Stimulated activated CD4-positive, alpha-beta T cell treated with anti-CD3 and anti-CD28 coated beads, Interleukin-4, amount 100 ng/mL, for 24 hours (primary cell): Measurements from ENCODE around the gene ID2.
"Not testable (repeated sequence)": the region's sequence is repeated elsewhere in the genome, so short reads cannot be mapped to it uniquely, and the experiment has no call there.

Experiments
- DNase-seq: peaks from one replicate; pipeline ENCODE4 v3.0.0-alpha.2; 2020

Gene ID2

DNA sequence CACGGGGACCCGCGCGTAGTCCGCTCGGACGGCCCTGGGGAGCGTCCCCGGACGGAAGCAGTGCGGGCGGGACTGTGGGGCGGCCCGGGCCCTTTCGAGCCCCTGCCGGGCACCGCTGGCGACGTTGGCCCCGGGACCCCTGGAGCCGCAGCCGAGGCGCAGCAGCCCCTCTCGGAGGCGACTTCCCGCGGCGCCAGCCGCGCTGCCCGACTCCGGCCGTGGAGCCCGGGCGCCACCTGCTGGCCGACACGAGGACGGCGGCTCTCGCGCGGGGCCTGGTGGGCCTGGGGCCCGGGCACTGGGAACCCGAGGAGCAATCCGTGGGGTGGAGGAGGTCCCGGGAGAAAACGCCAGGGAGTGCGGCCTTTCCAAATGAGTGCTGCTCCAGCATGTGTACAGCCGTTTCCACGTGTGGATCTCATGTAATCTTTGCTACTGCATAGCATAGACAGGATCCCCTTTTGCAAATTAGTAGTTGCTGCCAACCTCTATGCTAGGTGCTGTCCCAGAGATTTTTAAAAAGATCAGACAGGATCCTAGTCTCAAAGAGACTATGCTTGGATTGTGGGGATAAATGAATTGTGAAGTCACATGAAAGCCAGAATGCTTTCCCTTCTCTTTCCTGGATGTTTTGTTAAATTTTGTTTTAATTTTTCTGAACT is 4.0 kb downstream of the ID2 start:
- DNase-seq, result peak; percentile 78

DNA sequence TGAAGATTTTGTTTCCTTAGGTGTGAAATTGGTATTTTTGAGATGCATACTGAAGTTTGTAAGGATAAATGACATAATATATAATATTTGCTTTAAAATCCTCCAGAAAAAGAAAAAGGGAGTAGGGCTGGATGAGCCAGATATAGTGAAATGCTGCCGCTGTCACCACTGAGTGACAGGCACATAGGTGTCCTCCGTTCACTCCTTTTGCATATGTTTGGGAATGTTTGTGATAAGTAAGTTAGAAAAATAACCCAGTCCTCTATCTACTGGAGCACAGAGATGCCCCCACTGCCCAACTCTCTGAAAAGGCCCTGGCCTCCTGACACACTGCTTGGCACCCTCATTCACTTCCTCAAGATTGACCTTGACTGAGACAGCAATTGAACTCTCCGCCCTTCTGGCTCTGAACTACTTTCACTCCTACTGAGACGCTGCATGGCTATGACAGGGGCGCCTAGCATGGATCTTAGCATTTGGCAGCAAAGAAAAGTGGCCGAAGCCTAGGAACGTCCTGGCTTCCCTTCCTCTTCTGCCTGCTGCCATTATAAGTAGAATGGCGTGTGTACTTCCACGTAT is 10.1 kb downstream of the ID2 start:
- no peak for DNase-seq

DNA sequence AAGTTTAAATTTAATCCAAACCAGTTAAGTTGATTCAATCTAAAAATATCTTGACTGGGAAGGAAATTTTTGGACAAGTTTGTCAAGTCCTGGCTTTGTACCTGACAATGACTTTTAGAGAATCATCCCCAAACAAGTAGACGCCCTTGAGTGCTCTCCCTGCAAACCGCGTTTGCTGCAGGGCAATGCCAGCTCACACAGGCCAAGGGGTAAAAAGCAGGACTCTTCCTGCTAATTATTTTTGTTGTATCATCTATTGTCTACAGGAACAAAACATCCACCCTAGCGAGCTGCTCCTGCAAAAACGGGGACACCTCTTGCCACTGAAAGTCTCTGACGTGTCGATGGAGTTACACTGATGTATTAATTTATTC is 10.9 kb downstream of the ID2 start:
- DNase-seq, result no peak

DNA sequence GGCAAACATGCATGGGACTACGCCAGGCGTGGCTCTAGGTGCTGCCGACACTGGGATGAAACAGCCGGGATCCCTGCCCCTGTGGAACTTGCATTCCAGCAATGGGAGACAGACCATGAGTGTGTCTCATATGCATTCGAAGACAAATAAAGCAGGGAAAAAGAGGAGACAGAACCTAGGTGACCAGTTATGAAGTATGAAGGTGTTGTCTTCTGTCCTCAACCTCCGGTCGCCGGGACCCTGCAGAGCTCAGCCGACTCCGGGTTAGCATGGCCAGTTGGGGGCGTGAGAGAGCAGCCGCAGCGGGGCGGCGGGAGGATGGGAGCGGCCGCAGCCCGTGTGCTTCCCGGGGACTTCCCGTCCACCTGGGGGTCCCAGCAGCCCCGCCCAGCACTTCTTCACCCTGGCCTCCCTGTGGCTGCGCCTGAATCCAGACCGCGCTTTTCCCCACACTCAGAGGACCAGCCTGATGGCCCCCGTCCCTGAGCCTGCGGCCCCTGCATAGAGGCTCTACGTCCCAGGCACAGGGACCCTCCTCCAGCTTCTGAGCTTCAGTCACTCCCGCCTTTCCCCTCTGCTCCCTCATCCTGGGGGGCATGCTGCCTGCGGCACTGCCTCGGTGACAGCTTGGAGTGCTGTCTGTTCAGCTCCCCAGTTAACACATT is 11.4 kb downstream of the ID2 start:
- peak; percentile 35 for DNase-seq

DNA sequence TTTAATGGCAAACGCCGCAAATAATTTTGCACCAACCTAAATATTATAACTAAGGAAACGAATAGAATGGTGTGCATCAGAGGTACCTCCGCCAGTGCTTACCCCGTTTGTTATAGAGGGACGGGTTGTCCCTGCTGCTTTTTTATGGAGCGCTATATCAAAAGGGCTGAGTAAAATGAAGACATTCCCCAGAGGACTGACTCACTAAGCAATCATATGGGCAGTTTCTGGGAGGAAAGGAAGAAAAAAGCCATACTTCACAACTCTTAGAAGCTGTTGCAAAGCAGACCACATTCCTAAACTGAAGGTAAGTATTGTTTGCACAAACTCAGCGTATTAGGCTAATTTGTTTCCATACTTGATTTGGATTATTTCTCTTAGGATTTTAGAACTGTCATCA is 12.9 kb downstream of the ID2 start:
- DNase-seq, result no peak

DNA sequence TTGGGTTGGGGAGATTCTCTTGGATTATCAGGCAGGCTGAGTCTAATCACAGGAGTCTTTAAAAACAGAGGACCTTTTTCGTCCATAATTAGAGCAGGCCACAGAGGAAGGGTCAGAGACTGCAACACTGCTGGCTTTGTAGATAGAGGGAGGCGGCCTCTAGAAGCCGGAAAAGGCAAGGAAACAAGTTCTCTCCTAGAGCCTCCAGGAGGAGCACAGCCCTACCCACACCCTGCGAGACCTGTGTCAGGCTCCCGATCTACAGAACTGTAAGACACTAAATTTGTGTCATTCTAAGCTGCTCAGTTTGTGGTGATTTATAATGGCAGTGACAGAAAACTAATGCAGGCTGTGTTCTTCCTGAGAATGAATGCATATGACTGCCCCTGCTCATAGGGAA is 15.3 kb downstream of the ID2 start:
- DNase-seq, result no peak

DNA sequence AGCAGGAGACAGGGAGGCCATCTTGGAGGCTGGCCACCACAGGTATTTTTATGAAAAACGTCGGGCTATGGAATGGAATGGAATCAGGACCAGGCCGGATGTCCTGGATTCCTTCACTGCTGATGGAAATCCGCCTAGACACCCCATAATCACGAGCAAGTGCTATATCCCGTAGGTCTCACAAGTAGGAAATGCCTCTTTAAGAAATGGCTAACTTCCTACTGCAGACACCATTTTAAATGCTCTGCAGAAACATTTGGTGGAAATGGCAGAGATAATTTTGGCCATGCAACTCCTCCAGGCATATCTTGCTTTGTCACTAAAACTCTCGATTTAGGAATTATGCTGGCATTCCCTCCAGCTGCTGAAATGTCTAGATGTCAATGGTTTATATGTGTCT is 18.0 kb downstream of the ID2 start:
- DNase-seq, result no peak

DNA sequence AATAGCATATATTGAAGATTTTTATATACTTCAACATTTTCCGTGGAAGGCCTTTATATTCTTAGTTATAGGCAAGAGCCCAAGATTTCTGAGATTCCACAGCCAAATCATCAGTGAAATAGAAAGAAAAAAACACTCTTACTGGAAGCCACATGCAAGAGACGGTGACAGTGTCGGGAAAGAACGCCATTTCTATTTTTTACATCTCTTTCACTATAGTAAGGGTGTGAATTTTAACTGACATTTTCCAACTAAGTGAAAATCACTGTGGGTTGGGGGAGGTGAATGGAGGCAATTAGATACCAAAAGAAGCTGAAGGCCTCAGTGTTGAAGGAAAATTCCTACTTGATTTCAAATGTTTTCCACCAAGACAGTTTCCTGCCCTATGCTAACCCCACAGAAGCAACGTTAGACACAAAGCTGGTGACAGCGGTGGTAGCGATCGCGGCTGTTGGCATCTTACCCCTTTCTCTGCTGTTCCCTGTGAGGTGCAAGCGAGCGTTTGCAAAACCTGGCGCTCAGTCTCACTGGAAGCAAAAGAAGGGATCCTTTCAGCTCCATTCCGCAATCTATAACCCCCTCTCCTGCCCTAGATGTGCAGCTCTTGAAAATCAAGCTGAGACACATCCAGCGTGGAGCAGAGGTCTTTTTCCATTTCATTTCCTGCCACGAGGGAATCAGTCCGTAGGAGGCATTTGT is 20.0 kb downstream of the ID2 start:
- DNase-seq, result no peak

DNA sequence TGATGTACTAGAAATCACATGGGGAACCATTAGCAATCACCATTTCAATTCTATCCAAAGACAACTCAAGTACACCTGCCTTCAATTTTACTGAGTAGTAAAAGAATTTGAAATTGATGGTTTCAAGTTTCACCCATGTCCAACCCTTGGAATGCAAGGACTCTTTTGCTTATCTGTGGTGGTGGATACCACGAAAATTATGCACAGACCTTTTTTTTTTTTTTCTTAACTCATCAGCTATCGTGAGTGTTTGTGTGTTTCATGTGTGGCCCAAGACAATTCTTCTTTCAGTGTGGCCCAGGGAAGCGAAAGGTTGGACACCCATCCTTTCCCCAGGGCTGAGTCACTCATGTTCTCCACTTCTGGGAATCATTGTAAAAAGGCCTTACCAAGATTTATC is 23.1 kb downstream of the ID2 start:
- no peak for DNase-seq

DNA sequence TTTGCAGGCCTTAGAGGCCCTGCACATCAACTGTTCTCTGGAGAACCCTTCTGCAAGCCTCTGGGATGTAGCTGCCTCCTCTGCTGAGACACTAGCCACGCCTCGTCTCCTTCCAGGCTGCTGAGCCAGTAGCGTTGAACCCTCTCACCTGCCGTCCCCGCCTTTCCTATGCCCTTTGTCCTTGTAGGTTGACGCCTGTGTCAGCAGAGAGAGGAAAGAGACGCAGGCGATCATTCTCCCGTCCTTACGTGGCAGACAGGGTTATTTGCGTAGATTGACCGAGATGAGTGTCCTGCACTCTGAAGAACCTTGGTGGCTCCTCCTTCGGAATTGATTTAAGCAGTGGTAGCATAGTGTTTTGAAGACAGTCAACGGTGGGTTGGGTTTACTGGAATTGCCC is 27.8 kb downstream of the ID2 start:
- DNase-seq, result no peak

DNA sequence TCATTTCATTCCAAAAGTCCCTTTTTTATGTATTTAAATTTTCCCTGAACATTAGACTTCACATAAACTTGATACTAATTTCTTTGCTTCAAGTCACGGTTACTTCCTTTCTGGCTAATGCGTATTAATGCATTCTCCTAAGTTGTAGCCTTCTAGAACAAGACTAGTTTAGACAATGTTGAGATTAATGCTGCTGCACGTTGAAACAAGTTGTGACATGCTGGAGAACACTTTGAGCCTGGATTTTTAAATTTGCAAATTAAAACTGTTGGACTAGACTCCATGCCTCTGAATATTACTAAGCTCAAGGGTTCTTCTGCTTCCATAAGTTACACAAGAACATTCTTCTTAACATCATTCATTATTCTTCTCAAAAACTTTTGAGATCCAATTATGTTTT is 29.1 kb downstream of the ID2 start:
- DNase-seq, result no peak

DNA sequence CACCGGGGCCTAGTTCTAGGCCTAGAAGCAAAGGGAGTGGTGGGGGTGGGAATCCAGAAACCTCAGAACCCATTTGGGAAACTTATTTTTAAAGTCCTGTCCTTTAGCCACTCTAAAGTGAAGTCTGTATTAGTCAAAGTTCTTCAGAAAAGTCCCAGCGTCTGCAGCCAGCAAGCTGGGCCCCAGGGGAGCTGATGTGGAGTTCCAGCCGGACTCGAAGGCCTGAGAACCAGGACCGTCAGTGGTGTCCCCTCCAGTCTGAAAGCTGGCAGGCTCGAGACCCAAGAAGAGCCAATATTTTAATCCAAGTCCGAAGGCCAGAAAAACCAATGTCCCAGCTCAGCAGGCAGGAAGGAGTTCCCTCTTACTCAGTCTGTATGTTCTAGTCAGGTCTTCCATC is 32.4 kb downstream of the ID2 start:
- DNase-seq, result no peak

DNA sequence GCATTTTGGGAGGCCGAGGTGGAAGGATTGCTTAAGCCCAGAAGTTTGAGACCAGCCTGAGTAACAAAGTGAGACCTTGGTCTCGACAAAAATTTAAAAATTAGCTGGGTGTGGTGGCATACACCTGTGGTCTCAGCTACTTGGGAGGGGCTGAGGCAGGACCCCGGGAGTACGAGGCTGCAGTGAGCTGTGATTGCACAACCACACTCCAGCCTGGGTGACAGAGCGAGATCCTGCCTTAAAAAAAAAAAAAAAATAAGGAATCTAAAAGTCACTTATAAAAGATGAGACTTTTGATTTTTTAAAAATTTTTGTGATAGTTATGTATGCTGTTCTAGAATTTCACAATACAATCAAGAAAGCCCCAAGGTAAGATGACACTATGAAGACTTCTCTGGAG is 33.1 kb downstream of the ID2 start:
- DNase-seq, result no peak

DNA sequence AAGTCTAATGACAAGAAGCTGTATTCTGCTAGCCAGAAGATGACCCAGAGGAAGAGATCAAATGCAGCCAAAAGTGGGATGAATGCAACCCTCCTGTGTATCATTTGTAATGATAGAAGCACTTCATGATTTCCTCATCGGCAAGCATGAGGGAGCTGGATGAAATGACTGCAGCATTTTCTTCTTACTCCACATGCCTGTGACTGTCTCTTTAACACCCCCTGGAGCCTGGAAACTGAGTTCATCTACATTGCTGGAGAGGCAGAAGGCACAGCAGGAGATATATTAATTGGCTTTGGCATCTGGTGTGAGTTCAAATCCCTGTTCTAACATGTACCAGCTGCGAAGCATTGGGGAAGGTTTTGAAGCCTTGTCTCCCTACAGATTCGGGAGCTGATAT is 37.7 kb downstream of the ID2 start:
- DNase-seq, result no peak

DNA sequence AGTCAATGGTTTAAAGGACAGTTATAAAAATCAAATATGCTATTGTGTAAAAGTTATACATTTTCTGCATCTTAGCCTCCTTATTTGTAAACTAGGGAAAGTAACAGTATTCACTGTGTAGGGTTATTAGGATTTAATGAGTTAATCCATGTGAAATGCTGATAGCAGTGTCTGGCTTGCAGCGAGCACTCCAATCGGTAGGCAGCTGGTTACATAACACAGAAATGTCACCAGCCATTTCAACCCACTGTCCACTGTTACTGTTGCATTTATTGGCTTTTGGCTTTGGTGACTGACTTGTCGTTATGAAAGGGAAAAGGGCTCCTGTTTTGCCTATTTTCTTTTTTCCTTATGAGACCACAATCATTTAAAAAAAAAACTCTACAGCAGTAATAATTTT is 38.9 kb downstream of the ID2 start:
- DNase-seq, result no peak

DNA sequence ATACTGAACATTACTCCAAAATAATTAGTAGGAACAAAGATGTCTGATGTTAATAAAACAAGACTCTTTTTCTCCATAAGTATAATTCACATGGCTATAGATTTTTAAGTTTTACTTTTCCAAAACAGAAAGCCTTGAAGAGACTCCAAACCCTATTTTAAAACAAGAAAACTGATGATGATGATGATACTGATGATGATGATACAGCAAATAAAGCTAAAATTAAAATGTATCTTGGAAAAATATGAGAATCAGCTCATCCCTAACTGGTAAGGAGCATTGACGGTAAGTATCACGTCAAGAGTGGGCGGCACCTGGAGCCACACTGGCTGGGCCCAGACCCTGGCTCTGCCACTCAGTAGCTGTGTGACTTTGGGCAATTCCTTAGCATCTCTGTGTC is 39.6 kb downstream of the ID2 start:
- DNase-seq, result no peak

DNA sequence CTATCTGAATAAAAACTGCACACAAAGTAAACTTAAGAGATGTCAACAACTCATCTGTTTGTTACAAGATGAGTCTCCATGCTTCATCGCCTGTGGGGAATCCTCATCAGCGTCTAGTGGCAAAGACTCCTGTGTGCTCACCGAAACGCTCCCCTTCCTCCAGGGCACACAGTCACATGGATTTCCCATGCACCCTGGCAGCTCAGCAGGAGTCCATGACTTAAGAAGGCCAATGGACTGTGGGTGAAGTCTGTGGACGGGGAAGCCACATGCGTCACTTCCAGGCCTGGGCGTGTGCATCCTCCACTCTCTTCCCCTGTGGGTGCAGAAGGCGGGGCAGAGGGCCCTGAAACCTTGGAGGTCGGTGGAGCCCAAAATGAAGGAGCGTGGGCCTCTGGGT is 41.1 kb downstream of the ID2 start:
- no peak for DNase-seq

DNA sequence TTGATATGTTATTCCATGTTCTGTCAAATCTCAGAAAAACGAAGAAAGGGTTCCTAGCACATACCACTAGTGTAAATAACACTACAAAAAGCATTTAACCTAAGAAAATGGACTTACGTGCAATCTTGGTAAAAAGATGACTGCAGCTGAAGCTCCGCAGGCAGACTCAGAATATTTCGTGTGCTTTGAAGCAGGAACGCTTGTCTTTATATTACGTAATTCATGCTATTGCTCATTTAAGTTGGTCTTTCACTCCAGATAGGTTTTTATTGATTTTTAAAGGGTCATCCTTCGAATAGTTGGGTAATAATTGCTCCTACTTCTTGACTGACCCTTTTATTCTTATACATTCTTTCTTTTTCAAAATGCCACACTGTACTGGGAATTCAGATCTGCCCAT is 44.0 kb downstream of the ID2 start:
- no peak for DNase-seq

DNA sequence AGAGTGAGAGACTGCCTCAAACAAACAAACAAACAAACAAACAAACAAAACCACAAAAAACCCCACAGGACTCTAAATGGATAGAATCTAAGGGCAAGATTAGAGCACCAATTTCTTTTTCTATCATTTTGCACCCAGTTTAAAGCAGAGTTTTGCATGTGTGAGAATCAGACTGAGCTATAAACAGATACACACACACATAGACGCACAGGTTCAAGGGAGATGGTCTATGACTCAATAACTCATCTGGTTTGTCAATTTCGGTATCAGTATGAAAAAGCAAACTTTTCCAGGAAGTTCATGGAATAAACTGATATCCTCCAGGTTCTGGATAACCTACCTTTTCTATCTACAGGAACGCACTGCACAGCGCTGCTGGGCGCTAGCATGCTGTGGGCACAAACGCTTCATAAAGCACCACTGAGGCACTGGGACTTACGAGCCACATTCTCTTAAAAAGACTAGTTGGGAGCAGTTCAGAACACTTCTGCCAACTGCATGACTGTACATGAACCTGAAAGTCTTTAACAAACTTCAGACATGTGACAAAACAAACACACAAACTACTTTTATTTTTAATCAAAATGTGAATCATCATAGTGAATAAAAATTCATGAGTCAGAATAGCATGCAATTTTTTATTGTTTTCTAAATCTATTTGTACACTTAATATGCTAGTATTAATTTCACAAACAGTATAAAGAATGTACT is 46.6 kb downstream of the ID2 start:
- DNase-seq, result no peak

DNA sequence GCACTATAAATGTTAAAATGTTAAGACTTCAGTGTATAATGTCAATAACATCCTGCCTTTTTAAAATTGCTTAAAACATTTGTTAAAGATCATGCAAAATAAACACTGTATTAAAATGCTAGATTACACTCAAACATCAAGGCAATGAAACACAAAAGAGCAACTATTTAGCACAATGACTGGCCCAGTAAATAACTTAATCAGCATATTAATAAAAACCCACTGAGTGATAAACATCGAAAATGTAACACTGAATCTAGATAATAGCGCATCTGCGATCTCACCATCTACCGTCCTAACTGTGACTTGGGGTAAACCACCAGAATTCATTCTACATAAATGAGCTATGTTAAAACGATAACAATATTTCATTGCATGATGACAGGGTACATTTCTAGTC is 47.2 kb downstream of the ID2 start:
- DNase-seq, result not testable (repeated sequence)

DNA sequence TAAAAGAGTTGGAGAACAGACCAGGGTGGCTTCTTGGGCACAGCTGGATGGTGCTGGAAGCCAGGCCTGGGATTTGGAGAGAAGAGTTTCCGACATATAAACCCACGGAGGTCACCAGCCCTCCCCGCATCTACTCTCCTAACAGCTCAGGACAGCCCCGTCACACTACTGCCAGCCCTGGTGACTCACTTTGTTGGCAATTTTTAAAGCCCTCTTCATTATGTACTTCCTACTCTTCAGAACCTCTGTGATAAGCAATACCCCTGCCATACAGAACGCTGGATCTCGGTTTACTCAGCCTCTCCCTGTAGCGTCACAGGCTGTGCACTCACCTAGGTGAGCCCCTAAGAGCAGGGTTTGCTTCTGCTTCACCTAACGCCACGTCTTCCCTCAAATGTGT is 48.1 kb downstream of the ID2 start:
- DNase-seq, result no peak

DNA sequence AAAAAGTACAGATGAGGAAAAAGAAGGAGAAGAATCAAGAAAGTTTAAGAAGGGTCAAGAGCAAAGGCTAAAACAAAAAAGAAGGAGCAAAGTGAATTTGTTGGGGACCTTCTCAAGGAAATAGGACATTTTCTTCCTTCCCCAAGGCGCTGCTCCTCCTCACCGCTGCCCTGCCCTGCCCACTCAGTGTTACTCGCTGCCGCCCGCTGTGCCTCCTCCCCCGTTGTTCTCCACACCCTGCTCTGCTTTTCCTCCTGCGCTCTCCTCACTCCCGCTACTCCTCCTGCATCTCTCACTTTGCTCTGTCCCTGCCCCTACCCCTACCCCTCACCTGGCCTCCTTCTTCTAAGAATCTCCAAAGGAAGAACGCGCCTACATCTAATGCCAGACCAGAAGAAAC is 50.7 kb downstream of the ID2 start:
- DNase-seq, result no peak
